ENCODE results near the gene AUP1. TPM values are rescaled to one million over a fixed set of nuclear protein-coding genes. Genes with fewer than 3 reads are reported as not detected.

The AUP1 gene
- polyA plus RNA-seq, 1 donor from 2014 or later: 108 TPM

Other genes starting within 250 kb of the AUP1 start
- gene SLC4A5, start 186.3 kb downstream of the AUP1 start, polyA plus RNA-seq: 1.2 TPM
- 71.4 TPM for gene DCTN1, start 149.4 kb downstream of the AUP1 start, polyA plus RNA-seq
- 5.6 TPM for gene C2orf81, start 108.1 kb downstream of the AUP1 start, polyA plus RNA-seq
- 39.0 TPM for gene WDR54, start 108.0 kb downstream of the AUP1 start, polyA plus RNA-seq
- gene RTKN, start 87.8 kb downstream of the AUP1 start, polyA plus RNA-seq: 0.88 TPM
- gene INO80B, start 74.6 kb downstream of the AUP1 start, polyA plus RNA-seq: 11.4 TPM
- gene WBP1, start 71.3 kb downstream of the AUP1 start, polyA plus RNA-seq: 39.5 TPM
- gene MOGS, start 64.3 kb downstream of the AUP1 start, polyA plus RNA-seq: 37.7 TPM
- gene MRPL53, start 57.0 kb downstream of the AUP1 start, polyA plus RNA-seq: 144 TPM
- 9.2 TPM for gene CCDC142, start 46.7 kb downstream of the AUP1 start, polyA plus RNA-seq
- gene TTC31, start 46.6 kb downstream of the AUP1 start, polyA plus RNA-seq: 26.4 TPM
- gene LBX2, start 30.1 kb downstream of the AUP1 start, polyA plus RNA-seq: not detected
- 14.7 TPM for gene PCGF1, start 22.0 kb downstream of the AUP1 start, polyA plus RNA-seq
- not detected for gene TLX2, start 15.3 kb downstream of the AUP1 start, polyA plus RNA-seq
- gene DQX1, start 3.5 kb downstream of the AUP1 start, polyA plus RNA-seq: 0.70 TPM
- 34.4 TPM for gene HTRA2, start 227 bp upstream of the AUP1 start, polyA plus RNA-seq
- 0.74 TPM for gene LOXL3, start 24.2 kb upstream of the AUP1 start, polyA plus RNA-seq
- 48.9 TPM for gene DOK1, start 25.0 kb upstream of the AUP1 start, polyA plus RNA-seq
- not detected for gene M1AP, start 118.6 kb upstream of the AUP1 start, polyA plus RNA-seq
- gene SEMA4F, start 124.5 kb upstream of the AUP1 start, polyA plus RNA-seq: 6.4 TPM